ENCODE data around the gene UBTD2.

Gene UBTD2

DNA sequence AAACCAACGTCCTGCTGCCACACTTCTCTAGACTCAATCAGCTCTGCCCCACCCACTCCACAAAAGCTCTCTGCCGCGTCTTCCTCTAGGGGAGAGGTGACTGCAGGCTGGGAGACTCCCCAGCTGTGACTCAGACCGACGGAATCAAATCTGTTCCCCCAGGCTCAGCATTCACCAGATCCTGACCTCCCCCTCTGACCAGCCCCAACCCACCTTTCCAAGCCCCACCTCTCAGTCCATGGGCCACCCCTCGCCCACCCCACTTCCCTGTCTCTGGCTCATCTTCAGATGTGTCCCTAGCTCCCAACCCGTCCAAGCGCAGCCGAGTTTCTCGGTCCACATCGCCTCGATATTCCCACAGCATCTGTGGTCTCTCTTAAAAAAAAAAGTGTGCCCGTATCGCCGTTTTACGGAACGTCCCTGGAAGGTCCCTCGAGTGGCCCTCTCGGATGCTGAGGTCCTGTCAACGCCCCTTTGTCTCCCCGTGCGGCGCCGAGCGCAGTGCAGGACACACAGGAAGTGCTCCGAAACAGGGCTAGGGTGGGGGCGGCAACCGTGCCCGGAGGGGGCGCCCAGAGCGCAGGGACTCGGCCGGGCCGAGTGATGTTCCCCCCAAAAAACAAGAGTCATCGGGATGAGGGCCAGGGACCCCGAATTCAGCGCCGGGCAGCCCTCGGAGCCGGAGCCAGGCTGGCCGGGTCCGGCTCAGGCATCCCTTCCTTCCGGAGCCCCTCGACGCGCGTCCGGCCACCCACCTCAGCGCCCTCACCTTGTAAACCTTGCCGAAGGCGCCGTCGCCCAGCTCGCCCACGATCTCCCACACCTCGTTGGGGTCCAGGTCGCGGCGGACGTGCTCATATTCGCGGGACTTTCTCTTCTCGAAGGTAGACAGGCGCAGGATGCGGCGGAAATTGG, 96.2 kb downstream of the UBTD2 start:
- H3K27ac ChIP-seq, result peak overlapping the region; percentile 99
- TF ChIP-seq, protein P1, sequence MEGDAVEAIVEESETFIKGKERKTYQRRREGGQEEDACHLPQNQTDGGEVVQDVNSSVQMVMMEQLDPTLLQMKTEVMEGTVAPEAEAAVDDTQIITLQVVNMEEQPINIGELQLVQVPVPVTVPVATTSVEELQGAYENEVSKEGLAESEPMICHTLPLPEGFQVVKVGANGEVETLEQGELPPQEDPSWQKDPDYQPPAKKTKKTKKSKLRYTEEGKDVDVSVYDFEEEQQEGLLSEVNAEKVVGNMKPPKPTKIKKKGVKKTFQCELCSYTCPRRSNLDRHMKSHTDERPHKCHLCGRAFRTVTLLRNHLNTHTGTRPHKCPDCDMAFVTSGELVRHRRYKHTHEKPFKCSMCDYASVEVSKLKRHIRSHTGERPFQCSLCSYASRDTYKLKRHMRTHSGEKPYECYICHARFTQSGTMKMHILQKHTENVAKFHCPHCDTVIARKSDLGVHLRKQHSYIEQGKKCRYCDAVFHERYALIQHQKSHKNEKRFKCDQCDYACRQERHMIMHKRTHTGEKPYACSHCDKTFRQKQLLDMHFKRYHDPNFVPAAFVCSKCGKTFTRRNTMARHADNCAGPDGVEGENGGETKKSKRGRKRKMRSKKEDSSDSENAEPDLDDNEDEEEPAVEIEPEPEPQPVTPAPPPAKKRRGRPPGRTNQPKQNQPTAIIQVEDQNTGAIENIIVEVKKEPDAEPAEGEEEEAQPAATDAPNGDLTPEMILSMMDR (IDR thresholded peaks at IDR 0.05), result peak; percentile 16
- peaks cover 45 to 52% of the 10 kb centered on the region in 2 experiments for H3K4me1 ChIP-seq (ENCODE audit: control insufficient read depth in 1 of 2, insufficient read depth in 1 of 2, low read depth in 1 of 2, low read length in 1 of 2)
- H3K4me3 ChIP-seq (ENCODE audit: low read depth in 1 of 2, low read length in 1 of 2), result peak overlapping the region; percentile 91 to 94
- H3K9me3 ChIP-seq, result no peaks in the 10 kb centered on the region
- no peaks in the 10 kb centered on the region for H3K27me3 ChIP-seq
- peaks cover 29% of the 10 kb centered on the region for H3K36me3 ChIP-seq

DNA sequence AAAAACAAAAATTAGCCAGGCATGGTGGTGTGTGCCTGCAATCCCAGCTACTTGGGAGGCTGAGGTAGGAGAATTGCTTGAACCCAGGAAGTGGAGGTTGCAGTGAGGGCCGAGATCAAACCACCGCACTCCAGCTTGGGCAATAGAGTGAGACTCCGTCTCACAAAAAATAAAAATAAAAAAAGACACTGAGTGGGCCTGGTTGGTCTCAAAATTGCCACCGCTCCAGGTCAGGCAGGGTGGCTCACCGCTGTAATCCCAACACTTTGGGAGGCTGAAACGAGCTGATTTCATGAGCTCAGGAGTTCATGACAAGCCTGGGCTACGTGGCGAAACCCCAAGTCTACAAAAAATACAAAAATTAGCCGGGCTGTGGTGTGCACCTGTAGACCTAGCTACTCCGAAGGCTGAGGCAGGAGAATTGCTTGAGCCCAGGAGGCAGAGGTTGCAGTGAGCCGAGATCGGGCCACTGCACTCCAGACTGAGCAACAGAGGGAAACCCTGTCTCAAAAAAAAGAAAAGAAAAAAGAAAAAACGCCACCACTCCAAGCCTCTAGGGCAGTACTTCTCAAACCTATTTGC, 97.4 kb downstream of the UBTD2 start:
- Histone ChIP-seq H3K36me3 (peaks cover 35% of the 10 kb centered on the region), H3K27ac (peak overlapping the region; percentile 99), H3K4me1 (ENCODE audit: control insufficient read depth in 1 of 2, insufficient read depth in 1 of 2, low read depth in 1 of 2, low read length in 1 of 2) (peaks cover 52 to 63% of the 10 kb centered on the region in 2 experiments), H3K4me3 (ENCODE audit: low read depth in 1 of 2, low read length in 1 of 2) (peak overlapping the region; percentile 91 to 94), H3K27me3 (no peaks in the 10 kb centered on the region), H3K9me3 (no peaks in the 10 kb centered on the region)
- TF ChIP-seq, protein P1 (IDR thresholded peaks at IDR 0.05), result no peak

DNA sequence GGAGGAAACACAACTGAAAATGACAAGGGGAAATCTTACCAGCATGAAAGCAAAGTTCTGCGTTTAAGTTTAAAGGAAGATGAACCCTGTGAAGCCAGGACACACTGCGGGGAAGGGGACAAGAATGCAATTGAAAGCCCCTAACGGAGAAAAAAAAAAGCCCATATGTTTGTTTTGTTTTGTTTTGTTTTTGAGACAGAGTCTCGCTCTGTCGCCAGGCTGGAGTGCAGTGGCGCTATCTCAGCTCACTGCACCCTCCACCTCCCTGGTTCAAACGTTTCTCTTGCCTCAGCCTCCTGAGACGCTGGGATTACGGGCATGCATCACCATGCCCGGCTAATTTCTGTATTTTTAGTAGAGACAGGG, 98.5 kb downstream of the UBTD2 start:
- Histone ChIP-seq H3K4me3 (ENCODE audit: low read depth in 1 of 2, low read length in 1 of 2) (peak overlapping the region; percentile 91 to 94), H3K4me1 (ENCODE audit: control insufficient read depth in 1 of 2, insufficient read depth in 1 of 2, low read depth in 1 of 2, low read length in 1 of 2) (peaks cover 63 to 74% of the 10 kb centered on the region in 2 experiments), H3K36me3 (peaks cover 41% of the 10 kb centered on the region), H3K27ac (peak overlapping the region; percentile 99), H3K9me3 (no peaks in the 10 kb centered on the region), H3K27me3 (no peaks in the 10 kb centered on the region)
- TF ChIP-seq, protein P1 (IDR thresholded peaks at IDR 0.05), result peak; percentile 10

DNA sequence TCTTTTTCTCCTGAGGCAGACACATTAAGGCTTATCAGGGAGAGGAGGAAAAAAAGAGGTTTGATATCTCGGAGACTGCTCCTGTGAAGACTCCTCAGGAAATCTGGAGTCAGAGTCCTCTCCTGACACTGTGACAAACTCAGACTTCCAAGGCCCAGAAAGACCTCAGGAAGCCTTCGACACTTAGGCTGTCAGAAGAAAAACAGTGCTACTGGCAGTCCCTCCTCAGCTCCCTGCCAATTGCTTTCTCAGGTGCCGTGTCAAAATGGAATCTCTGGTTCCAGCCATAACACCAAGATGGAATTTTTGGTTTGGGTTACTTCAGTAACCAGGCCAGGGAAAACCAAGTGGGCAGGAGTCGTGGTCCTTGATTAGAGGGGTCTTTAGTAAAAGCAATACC, 99.7 kb downstream of the UBTD2 start:
- Histone ChIP-seq H3K4me1 (ENCODE audit: control insufficient read depth in 1 of 2, insufficient read depth in 1 of 2, low read depth in 1 of 2, low read length in 1 of 2) (peaks cover 70 to 85% of the 10 kb centered on the region in 2 experiments), H3K4me3 (ENCODE audit: low read depth in 1 of 2, low read length in 1 of 2) (peak overlapping the region; percentile 6 to 21), H3K27ac (peak overlapping the region; percentile 99)

DNA sequence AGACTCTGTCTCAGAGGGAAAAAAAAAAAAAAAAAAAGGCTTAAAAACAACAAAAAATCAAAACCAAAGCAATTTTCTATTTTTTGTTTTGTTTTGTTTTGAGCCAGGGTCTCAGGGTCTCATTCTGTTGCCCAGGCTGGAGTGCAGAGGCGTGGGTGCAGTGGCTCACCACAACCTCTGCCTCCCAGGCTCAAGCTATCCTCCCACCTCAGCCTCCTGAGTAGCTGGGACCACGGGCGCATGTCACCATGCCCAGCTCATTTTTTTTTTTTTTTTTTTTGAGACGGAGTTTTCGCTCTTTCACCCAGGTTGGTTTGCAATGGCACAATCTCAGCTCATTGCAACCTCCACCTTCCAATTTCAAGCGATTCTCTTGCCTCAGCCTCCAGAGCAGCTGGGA, 101.3 kb downstream of the UBTD2 start:
- Histone ChIP-seq H3K4me3 (ENCODE audit: low read depth in 1 of 2, low read length in 1 of 2) (no peak overlapping the region), H3K27ac (peak overlapping the region; percentile 99), H3K9me3 (no peaks in the 10 kb centered on the region), H3K4me1 (ENCODE audit: control insufficient read depth in 1 of 2, insufficient read depth in 1 of 2, low read depth in 1 of 2, low read length in 1 of 2) (peaks cover 83 to 96% of the 10 kb centered on the region in 2 experiments), H3K36me3 (peaks cover 43% of the 10 kb centered on the region), H3K27me3 (no peaks in the 10 kb centered on the region)
- TF ChIP-seq, protein P1 (IDR thresholded peaks at IDR 0.05), result no peak

More for the DNA sequence above, 99.7 kb downstream of the UBTD2 start:
- H3K9me3 ChIP-seq, result no peaks in the 10 kb centered on the region
- TF ChIP-seq, protein P1 (IDR thresholded peaks at IDR 0.05), result no peak
- peaks cover 41% of the 10 kb centered on the region for H3K36me3 ChIP-seq
- no peaks in the 10 kb centered on the region for H3K27me3 ChIP-seq
